Measurements from ENCODE around the gene AGA.

AGA gene

GRCh38 chr4:177446586-177446985 lies 4.3 kb upstream of the AGA start:
- DNase-seq, result no peak

GRCh38 chr4:177444911-177445736 lies 2.9 kb upstream of the AGA start:
- no peak for DNase-seq

- no peak for DNase-seq
Measured at GRCh38 chr4:177441061-177441802, 1.0 kb downstream of the AGA start.

- no peak for DNase-seq
Measured at GRCh38 chr4:177436456-177436855, 5.8 kb downstream of the AGA start.

- no peak for DNase-seq
Measured at GRCh38 chr4:177434667-177435066, 7.6 kb downstream of the AGA start.

GRCh38 chr4:177427192-177427591 lies 15.0 kb downstream of the AGA start:
- no peak for DNase-seq

- DNase-seq, result no peak
Measured at GRCh38 chr4:177419434-177419833, 22.8 kb downstream of the AGA start.

- no peak for DNase-seq
Measured at GRCh38 chr4:177413656-177414055, 28.6 kb downstream of the AGA start.

GRCh38 chr4:177413076-177413475 lies 29.2 kb downstream of the AGA start:
- no peak for DNase-seq

- DNase-seq, result no peak
Measured at GRCh38 chr4:177411996-177412395, 30.2 kb downstream of the AGA start.

GRCh38 chr4:177410566-177410965 lies 31.7 kb downstream of the AGA start:
- no peak for DNase-seq

GRCh38 chr4:177408023-177408422 lies 34.2 kb downstream of the AGA start:
- DNase-seq, result no peak

GRCh38 chr4:177405508-177405907 lies 36.7 kb downstream of the AGA start:
- DNase-seq, result no peak

- DNase-seq, result no peak
Measured at GRCh38 chr4:177404986-177405385, 37.3 kb downstream of the AGA start.

GRCh38 chr4:177404342-177404741 lies 37.9 kb downstream of the AGA start:
- no peak for DNase-seq

- DNase-seq, result no peak
Measured at GRCh38 chr4:177403746-177404145, 38.5 kb downstream of the AGA start.

GRCh38 chr4:177401658-177402273 lies 40.5 kb downstream of the AGA start:
- DNase-seq, result no peak

GRCh38 chr4:177400030-177400429 lies 42.2 kb downstream of the AGA start:
- no peak for DNase-seq

- no peak for DNase-seq
Measured at GRCh38 chr4:177396352-177396751, 45.9 kb downstream of the AGA start.

GRCh38 chr4:177393236-177393635 lies 49.0 kb downstream of the AGA start:
- no peak for DNase-seq

- no peak for DNase-seq
Measured at GRCh38 chr4:177391953-177392352, 50.3 kb downstream of the AGA start.

- no peak for DNase-seq
Measured at GRCh38 chr4:177391287-177391686, 51.0 kb downstream of the AGA start.

GRCh38 chr4:177386278-177386815 lies 55.9 kb downstream of the AGA start:
- no peak for DNase-seq
